GM15510 (cell line): Measurements from ENCODE around the gene TTC1.
A peak's percentile ranks its signal among the peaks of the same experiment; 100 is the strongest.

ENCODE experiments used
- POLR2A ChIP-seq: IDR thresholded peaks from 3 replicates; pipeline ENCODE4 v1.6.1; 2011; ENCODE audit warnings: borderline replicate concordance; ENCODE audit not compliant: insufficient read length; ENCODE audit errors: extremely low read depth

Gene TTC1, protein sequence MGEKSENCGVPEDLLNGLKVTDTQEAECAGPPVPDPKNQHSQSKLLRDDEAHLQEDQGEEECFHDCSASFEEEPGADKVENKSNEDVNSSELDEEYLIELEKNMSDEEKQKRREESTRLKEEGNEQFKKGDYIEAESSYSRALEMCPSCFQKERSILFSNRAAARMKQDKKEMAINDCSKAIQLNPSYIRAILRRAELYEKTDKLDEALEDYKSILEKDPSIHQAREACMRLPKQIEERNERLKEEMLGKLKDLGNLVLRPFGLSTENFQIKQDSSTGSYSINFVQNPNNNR

GRCh38 chr5:160008877-160009590 is at the start of gene TTC1:
Gene TTC1, plus strand, starts transcription at chr5:160009139. Its CDS starts 1,390 bp downstream, at chr5:160010529.
- TF ChIP-seq POLR2A = peak; percentile 83

- no peak for TF ChIP-seq POLR2A
Observed at GRCh38 chr5:159961176-159962160, 47.5 kb upstream of the TTC1 start.

GRCh38 chr5:159962214-159962613 is 46.7 kb upstream of the TTC1 start:
- no peak for TF ChIP-seq POLR2A

GRCh38 chr5:159963935-159964334 is 45.0 kb upstream of the TTC1 start:
- TF ChIP-seq POLR2A = no peak

DNA sequence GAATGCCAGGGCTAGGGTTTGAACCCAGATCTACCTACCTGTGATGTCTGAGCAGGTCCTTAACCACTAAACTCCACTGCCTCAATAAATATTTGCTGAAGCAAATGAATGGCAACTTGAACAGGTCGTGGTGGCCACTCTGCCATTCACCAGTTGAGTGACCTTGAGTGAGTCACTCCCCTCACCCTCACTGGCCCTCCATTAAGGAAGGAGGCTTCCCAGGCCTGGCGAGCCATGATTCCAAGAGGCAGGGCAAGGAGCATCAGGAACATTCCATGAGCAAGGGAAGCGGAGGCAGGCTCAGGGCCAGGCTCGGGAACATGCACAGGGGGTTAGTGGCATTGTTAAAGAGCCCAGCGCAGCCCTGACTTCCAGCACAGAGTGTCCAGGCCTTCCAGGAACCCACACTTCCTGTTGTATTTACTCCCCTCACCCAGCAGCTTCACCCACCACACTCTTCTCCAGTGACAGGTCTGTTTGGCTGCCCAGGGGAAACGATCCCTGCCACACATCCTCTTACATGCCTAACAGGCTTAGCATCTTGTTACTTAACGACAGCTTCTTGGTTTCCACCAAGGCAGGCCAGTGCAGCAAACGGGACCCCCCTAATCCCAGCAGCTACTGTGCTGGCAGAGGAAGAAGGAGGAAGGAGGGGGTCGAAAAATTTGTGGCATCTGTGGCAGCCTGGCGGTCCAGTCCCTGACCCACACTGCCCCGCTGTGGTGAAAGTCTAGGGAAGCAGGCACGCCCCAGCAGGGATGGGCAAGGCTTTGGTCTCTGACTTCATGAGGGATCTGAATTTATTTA is 43.7 kb upstream of the TTC1 start:
- no peak for TF ChIP-seq POLR2A

GRCh38 chr5:159969966-159970365 is 39.0 kb upstream of the TTC1 start:
- TF ChIP-seq POLR2A = no peak

DNA sequence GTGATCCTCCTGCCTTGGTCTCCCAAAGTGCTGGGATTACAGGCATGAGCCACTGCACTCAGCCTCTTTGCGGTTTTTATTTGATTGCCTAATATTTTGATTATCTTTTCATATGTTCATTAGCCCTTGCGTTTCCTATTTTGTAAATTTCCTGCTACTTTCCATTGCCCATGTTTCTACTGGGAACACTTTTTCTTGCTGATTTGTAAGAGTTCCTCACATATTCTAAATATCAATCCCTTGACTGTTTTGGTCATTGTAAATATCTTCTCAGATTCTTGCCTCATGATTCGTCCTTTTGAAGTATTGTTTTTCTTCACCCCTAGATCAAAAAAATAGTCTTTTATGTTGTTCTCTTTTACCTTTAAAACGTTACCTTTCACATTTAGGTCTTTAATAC is 37.9 kb upstream of the TTC1 start:
- TF ChIP-seq POLR2A = no peak

DNA sequence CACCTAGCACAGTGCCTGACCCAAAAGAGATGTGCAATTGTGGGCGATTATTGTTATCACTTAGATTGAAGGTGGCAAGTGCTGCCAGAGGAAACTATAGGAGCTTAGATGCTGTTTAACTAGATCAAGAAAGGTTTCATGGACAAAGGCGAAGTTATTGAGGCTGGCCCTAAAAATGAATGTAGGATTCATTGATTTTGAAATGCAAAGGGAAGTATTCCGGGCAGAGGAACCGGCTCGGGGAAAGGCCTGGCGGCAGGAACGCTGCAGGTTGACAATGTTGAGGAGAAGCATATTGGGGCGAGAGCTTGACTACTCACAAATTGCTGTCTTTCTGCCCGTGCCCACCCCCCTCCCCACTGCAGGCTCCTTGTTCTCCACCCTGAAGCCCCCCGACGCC is 37.4 kb upstream of the TTC1 start:
- TF ChIP-seq POLR2A = no peak

GRCh38 chr5:159971931-159972461 is 36.9 kb upstream of the TTC1 start:
- TF ChIP-seq POLR2A = no peak

- no peak for TF ChIP-seq POLR2A
Observed at GRCh38 chr5:159972538-159973362, 36.2 kb upstream of the TTC1 start.

GRCh38 chr5:159975462-159976019 is 33.4 kb upstream of the TTC1 start:
- no peak for TF ChIP-seq POLR2A

GRCh38 chr5:159976921-159977320 is 32.0 kb upstream of the TTC1 start:
- no peak for TF ChIP-seq POLR2A

- TF ChIP-seq POLR2A = no peak
Observed at GRCh38 chr5:159978358-159978757, 30.6 kb upstream of the TTC1 start.

GRCh38 chr5:159982421-159983173 is 26.3 kb upstream of the TTC1 start:
- no peak for TF ChIP-seq POLR2A
